ENCODE data around the gene LPAR1. TPM values are rescaled to one million over a fixed set of nuclear protein-coding genes. Genes with fewer than 3 reads are reported as not detected.

LPAR1 gene
- total and polyA plus RNA-seq, 2 of the 8 experiments (the other 6 are each of a cell fraction or from before 2014, with no cell fraction given), result 3.4 to 5.1 TPM

DNA sequence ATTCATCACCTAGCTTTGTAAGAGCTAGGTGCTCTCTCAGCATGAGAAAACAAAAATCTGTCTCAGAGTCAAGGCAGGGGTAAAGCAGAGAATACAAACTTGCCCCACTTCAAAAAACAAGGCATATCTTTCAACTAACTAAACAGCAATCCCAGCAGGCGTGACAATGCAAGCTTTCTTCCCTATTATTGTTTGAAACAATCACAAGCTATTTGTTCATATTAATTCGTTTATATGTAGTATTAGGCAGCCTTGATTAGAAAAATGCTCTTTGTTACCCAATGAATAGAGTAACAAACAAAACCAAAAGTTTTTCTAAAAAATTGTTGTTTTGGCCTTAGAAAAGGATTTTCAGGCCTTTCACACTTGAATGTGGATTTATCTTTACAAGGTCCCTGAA, 71.1 kb downstream of the LPAR1 start (continued):
- TF ChIP-seq CBX5 (IDR thresholded peaks at IDR 0.05; ENCODE audit: low read depth, low read length) (no peak), HDAC6 (IDR thresholded peaks at IDR 0.05; ENCODE audit: low read depth, low read length) (no peak), TCF12 (IDR thresholded peaks at IDR 0.05; ENCODE audit: low read depth, low read length) (no peak), EZH2 (IDR thresholded peaks at IDR 0.05; ENCODE audit: low read depth, low read length, severe bottlenecking) (no peak)
